ENCODE results near the gene GRID1.

Gene GRID1

DNA sequence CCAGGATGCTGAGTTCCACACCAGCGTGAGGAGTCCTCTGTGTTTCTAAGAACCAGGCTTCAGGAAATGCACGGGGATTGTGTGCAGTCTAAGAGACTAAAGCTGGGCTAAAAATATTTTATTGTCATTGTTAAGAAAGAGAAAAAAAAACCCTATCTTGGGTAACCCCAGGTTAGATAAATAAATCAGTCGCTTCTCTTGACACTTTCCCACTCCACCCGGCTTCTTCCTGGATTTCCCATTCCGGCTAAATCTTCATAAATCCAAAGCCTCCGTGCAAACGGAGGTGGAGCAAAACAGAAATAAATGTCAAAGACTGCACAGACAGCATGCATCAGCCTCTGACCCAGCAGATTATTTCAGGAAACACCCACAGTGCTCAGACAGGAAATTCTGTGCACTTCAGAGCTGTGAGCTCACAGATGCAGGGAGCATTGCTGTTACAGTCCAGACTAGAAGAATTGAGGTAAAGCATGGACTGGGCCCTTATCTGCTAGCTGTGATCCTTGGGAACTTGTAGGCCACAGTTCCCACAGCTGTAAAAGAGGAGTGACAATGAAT is 44.8 kb upstream of the GRID1 start:
- H3K9me3 Mint-ChIP-seq, result peaks cover 5% of the 10 kb centered on the region
- H3K4me3 Mint-ChIP-seq, result no peak overlapping the region
- no peak for DNase-seq
- H3K27ac Mint-ChIP-seq, result no peak overlapping the region
- TF ChIP-seq, protein P1, sequence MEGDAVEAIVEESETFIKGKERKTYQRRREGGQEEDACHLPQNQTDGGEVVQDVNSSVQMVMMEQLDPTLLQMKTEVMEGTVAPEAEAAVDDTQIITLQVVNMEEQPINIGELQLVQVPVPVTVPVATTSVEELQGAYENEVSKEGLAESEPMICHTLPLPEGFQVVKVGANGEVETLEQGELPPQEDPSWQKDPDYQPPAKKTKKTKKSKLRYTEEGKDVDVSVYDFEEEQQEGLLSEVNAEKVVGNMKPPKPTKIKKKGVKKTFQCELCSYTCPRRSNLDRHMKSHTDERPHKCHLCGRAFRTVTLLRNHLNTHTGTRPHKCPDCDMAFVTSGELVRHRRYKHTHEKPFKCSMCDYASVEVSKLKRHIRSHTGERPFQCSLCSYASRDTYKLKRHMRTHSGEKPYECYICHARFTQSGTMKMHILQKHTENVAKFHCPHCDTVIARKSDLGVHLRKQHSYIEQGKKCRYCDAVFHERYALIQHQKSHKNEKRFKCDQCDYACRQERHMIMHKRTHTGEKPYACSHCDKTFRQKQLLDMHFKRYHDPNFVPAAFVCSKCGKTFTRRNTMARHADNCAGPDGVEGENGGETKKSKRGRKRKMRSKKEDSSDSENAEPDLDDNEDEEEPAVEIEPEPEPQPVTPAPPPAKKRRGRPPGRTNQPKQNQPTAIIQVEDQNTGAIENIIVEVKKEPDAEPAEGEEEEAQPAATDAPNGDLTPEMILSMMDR (IDR thresholded peaks at IDR 0.05), result no peak
- no peaks in the 10 kb centered on the region for H3K4me1 Mint-ChIP-seq
- peaks cover 24% of the 10 kb centered on the region for H3K27me3 Mint-ChIP-seq (ENCODE audit: low read depth, poor library complexity)
- H3K36me3 Mint-ChIP-seq (ENCODE audit: low read depth), result no peaks in the 10 kb centered on the region

DNA sequence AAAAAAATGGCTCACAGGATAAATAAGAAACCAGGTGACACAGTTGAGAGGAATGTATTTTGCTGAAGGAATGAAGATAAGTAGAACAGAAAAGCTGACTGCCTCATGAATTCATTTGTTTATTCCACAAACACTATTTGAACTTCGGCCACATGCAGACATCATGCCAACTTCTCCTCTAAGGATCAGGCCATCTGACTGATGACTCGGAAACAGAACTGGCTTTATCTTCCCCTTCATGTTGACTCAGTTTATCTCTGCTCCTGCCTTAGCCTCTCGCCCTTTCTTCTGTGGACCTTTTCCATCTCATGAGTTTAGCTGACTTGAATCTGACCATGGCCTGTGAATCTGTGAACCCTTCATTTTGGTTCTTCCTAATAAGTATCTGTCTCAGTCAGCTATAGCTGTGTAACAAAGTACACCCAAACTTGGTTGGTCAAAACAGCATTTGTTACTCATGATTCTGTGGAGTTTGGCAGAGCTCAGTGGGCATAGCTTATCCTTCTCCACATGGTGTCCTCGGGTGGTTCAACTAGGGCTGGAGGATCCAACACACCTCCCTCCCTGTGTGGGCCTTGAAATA is 44.0 kb upstream of the GRID1 start:
- H3K9me3 Mint-ChIP-seq, result peaks cover 5% of the 10 kb centered on the region
- H3K27ac Mint-ChIP-seq, result no peak overlapping the region
- no peak overlapping the region for H3K4me3 Mint-ChIP-seq
- TF ChIP-seq, protein P1 (IDR thresholded peaks at IDR 0.05), result no peak
- no peak for DNase-seq
- H3K36me3 Mint-ChIP-seq (ENCODE audit: low read depth), result no peaks in the 10 kb centered on the region
- no peaks in the 10 kb centered on the region for H3K4me1 Mint-ChIP-seq
- H3K27me3 Mint-ChIP-seq (ENCODE audit: low read depth, poor library complexity), result peaks cover 22% of the 10 kb centered on the region

DNA sequence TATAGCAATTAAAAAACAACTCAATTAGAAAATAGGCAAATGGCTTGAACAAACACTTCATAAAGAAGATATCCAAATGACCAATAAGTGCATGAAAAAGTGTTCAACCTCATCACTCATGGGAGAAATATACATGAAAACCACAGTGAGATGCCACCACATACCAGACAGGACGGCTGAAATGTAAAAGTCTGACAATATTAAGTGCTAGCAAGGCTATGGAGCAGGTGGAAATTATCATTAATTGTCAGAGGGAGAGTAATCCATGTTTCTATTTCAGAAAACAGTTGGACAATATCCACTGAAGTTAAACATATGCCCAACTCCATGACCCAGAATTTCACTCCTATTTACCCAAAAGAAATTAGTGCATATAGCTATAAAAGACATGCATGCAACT is 42.6 kb upstream of the GRID1 start:
- DNase-seq, result no peak
- H3K4me1 Mint-ChIP-seq, result no peaks in the 10 kb centered on the region
- TF ChIP-seq, protein P1 (IDR thresholded peaks at IDR 0.05), result no peak
- peaks cover 29% of the 10 kb centered on the region for H3K27me3 Mint-ChIP-seq (ENCODE audit: low read depth, poor library complexity)
- no peak overlapping the region for H3K27ac Mint-ChIP-seq
- no peak overlapping the region for H3K4me3 Mint-ChIP-seq
- H3K36me3 Mint-ChIP-seq (ENCODE audit: low read depth), result no peaks in the 10 kb centered on the region
- H3K9me3 Mint-ChIP-seq, result peaks cover 18% of the 10 kb centered on the region

DNA sequence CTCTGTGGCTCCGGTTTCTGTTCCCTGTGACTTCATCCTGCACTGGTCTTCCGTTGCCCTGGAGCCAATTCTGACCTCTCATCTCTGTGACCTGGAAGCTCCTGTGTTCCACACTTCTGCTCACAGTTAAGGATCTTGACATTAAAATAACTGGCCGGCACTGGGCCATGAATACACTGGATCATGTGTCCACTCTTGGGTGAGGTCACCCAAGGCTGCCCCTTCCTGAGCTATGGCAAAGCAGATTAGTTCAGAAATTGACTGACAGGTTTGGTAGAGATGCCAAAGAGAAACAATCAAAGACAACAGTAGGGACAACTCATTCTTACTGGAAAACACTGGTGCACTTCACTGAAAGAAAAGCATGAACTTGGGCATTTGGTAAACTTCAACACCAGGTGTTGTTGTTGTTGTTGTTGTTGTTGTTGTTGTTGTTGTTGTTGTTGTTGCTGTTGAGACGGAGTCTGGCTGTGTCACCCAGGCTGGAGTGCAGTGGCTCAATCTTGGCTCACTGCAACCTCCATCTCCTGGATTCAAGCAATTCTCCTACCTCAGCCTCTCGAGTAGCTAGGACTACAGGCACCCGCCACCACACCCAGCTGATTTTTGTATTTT is 36.7 kb upstream of the GRID1 start:
- H3K4me1 Mint-ChIP-seq, result peaks cover 27% of the 10 kb centered on the region
- peak overlapping the region; percentile 6 for H3K4me3 Mint-ChIP-seq
- no peak for DNase-seq
- H3K9me3 Mint-ChIP-seq, result peaks cover 21% of the 10 kb centered on the region
- no peaks in the 10 kb centered on the region for H3K36me3 Mint-ChIP-seq (ENCODE audit: low read depth)
- H3K27ac Mint-ChIP-seq, result no peak overlapping the region
- peaks cover 76% of the 10 kb centered on the region for H3K27me3 Mint-ChIP-seq (ENCODE audit: low read depth, poor library complexity)
- TF ChIP-seq, protein P1 (IDR thresholded peaks at IDR 0.05), result no peak

DNA sequence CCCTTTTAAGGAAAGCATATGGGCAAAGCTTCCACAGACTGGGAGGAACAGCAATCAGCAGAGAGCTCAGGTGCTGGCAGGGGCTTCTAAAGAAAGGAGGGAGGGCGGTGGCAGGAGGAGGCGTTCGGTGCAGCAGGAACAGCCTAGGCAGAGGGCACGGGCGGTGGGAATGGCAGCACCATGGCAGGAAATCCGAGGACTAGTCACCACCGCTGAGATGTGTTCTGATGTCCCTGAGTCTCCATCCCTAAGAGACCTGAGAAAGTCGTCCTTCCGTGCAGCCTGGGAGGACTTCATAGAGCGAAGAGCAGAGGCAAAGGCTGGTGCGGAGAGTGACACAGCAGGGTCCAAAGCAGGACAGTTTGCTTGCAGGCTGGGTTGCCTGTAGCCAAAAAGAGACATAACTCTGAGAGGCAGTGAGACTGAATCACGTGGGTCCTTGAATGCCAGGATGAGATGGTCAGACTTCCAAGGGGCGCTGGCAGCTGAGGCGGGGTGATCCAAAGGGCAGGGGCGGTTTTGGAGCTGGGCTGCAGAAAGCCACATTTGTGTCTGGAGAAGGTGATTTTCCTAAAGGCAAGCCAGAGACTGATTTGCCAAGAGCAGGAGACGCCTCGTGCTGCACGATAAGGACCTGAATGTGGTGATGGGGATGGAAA is 35.8 kb upstream of the GRID1 start:
- H3K27ac Mint-ChIP-seq, result no peak overlapping the region
- H3K27me3 Mint-ChIP-seq (ENCODE audit: low read depth, poor library complexity), result peaks cover 85% of the 10 kb centered on the region
- H3K36me3 Mint-ChIP-seq (ENCODE audit: low read depth), result no peaks in the 10 kb centered on the region
- DNase-seq, result no peak
- peaks cover 21% of the 10 kb centered on the region for H3K9me3 Mint-ChIP-seq
- H3K4me1 Mint-ChIP-seq, result peaks cover 27% of the 10 kb centered on the region
- H3K4me3 Mint-ChIP-seq, result peak overlapping the region; percentile 70
- TF ChIP-seq, protein P1 (IDR thresholded peaks at IDR 0.05), result no peak

Measured in nephron progenitor cell (in vitro differentiated cells).